SK-N-SH (cell line): Measurements from ENCODE around the gene LUC7L2. TPM values are rescaled to one million over a fixed set of nuclear protein-coding genes. Genes with fewer than 3 reads are reported as not detected.
A peak's percentile ranks its signal among the peaks of the same experiment; 100 is the strongest.

Source experiments
- CTCF ChIA-PET: fragments of 300-600, 350-600 bp; formaldehyde crosslinking; extraction: SDS; loops from one replicate; lab custom pipeline; 2021; lab: Yijun Ruan, JAX
- POLR2A ChIA-PET: fragments of 350-600 bp; sonication (Branson Sonifier 250); formaldehyde crosslinking; extraction: SDS; loops from one replicate; lab custom pipeline; 2020; ENCODE audit warnings: antibody characterized with exemption, inconsistent platforms; lab: Yijun Ruan, JAX
- DNase-seq: peaks from one replicate; pipeline ENCODE4 v3.0.0; 2012
- H2AFZ ChIP-seq: fragments of 200-600 bp; sonication (generic); 2 replicates; pipeline ENCODE4 v1.8.1; 2016; ENCODE audit warnings: antibody characterized with exemption, mild to moderate bottlenecking, low read depth
- H3F3A ChIP-seq: fragments of 200-600 bp; sonication (generic); replicated peaks from 2 replicates; pipeline ENCODE3; 2016; ENCODE audit warnings: antibody characterized with exemption, mild to moderate bottlenecking; ENCODE audit not compliant: insufficient read depth
- H3K27ac ChIP-seq, 2 experiments: fragments of 200-500 bp in 1 of 2; fragments of 200-600 bp in 1 of 2; sonication (Bioruptor generic) in 1 of 2; sonication (generic), shearing (Covaris generic) in 1 of 2; 2 replicates each; pipeline versions ENCODE4 v1.5.1 to v1.6.1; 2014 to 2016; ENCODE audit warnings: low read depth in 2 of 2, inconsistent platforms in 1 of 2, low read length in 1 of 2, mild to moderate bottlenecking in 1 of 2, mixed read lengths in 1 of 2
- H3K27me3 ChIP-seq: fragments of 200-600 bp; sonication (generic), shearing (Covaris generic); 2 replicates; pipeline ENCODE4 v1.6.1; 2016; ENCODE audit warnings: mixed run types; ENCODE audit not compliant: insufficient read depth
- H3K36me3 ChIP-seq, 2 experiments: fragments of 200-500 bp in 1 of 2; fragments of 200-600 bp in 1 of 2; sonication (Bioruptor generic) in 1 of 2; sonication (generic) in 1 of 2; replicated peaks in 1 of 2; 2 replicates each; pipeline versions ENCODE3 to v1.5.1; 2014 to 2016; ENCODE audit warnings: low read length in 1 of 2, mild to moderate bottlenecking in 1 of 2; ENCODE audit not compliant: insufficient read depth in 2 of 2, control insufficient read depth in 1 of 2
- H3K4me1 ChIP-seq, 2 experiments: fragments of 200-500 bp in 1 of 2; fragments of 200-600 bp in 1 of 2; sonication (Bioruptor generic) in 1 of 2; sonication (generic), shearing (Covaris generic) in 1 of 2; 2 replicates each; pipeline versions ENCODE4 v1.5.1 to v1.6.1; 2014 to 2016; ENCODE audit warnings: low read depth in 1 of 2, low read length in 1 of 2, mixed run types in 1 of 2; ENCODE audit not compliant: insufficient read depth in 2 of 2, control insufficient read depth in 1 of 2
- H3K4me2 ChIP-seq: fragments of 200-600 bp; sonication (generic), shearing (Covaris generic); 2 replicates; pipeline ENCODE4 v1.6.1; 2017; ENCODE audit warnings: mixed run types
- H3K4me3 ChIP-seq, 2 experiments: fragments of 200-500 bp in 1 of 2; fragments of 200-600 bp in 1 of 2; sonication (Bioruptor generic) in 1 of 2; sonication (generic), shearing (Covaris generic) in 1 of 2; 2 replicates each; pipeline versions ENCODE4 v1.5.1 to v1.8.1; 2014 to 2016; ENCODE audit warnings: low read depth in 2 of 2, inconsistent platforms in 1 of 2, low read length in 1 of 2, mild to moderate bottlenecking in 1 of 2, mixed read lengths in 1 of 2, moderate library complexity in 1 of 2
- H3K79me2 ChIP-seq: fragments of 200-600 bp; sonication (generic); 2 replicates; pipeline ENCODE4 v1.8.1; 2017; ENCODE audit warnings: mild to moderate bottlenecking; ENCODE audit not compliant: insufficient read depth
- H3K9ac ChIP-seq: fragments of 200-600 bp; sonication (generic); 2 replicates; pipeline ENCODE4 v1.6.1; 2017; ENCODE audit warnings: mixed run types
- H3K9me2 ChIP-seq: fragments of 200-600 bp; sonication (generic); 2 replicates; pipeline ENCODE4 v1.6.1; 2017; ENCODE audit warnings: mixed run types
- H3K9me3 ChIP-seq: fragments of 200-600 bp; sonication (generic); 2 replicates; pipeline ENCODE4 v1.6.1; 2017; ENCODE audit warnings: mixed run types, mild to moderate bottlenecking, moderate library complexity
- H4K20me1 ChIP-seq: fragments of 200-600 bp; sonication (generic); 2 replicates; pipeline ENCODE4 v1.6.1; 2017; ENCODE audit warnings: mild to moderate bottlenecking, mixed run types; ENCODE audit not compliant: insufficient read depth
- CHD2 ChIP-seq: fragments of 150-350 bp; IDR thresholded peaks from 2 replicates; pipeline ENCODE4 v1.6.1; 2018; ENCODE audit warnings: low read length; ENCODE audit not compliant: partially characterized antibody
- ELF1 ChIP-seq: IDR thresholded peaks from 2 replicates; pipeline ENCODE4 v1.4.0; 2012
- EP300 ChIP-seq, 2 experiments: IDR thresholded peaks; 2 replicates each; pipeline versions ENCODE4 v1.4.0 to v1.6.1; 2012; ENCODE audit warnings: borderline replicate concordance in 1 of 2, low read depth in 1 of 2, low read length in 1 of 2
- FOSL2 ChIP-seq: IDR thresholded peaks from 2 replicates; pipeline ENCODE4 v1.4.0; 2012; ENCODE audit warnings: low read depth, mild to moderate bottlenecking, moderate library complexity, borderline replicate concordance
- GABPA ChIP-seq: IDR thresholded peaks from 2 replicates; pipeline ENCODE4 v1.4.0; 2012; ENCODE audit warnings: low read depth, mild to moderate bottlenecking
- GATA2 ChIP-seq: sonication (generic); formaldehyde crosslinking; IDR thresholded peaks from 2 replicates; pipeline ENCODE4 v1.5.0; 2020; ENCODE audit warnings: mild to moderate bottlenecking, missing genetic modification reagents
- JUND ChIP-seq: IDR thresholded peaks from 2 replicates; pipeline ENCODE4 v1.4.0; 2012
- MAX ChIP-seq: IDR thresholded peaks from 2 replicates; pipeline ENCODE4 v1.4.0; 2012; ENCODE audit warnings: low read depth
- MXI1 ChIP-seq: IDR thresholded peaks from 2 replicates; pipeline ENCODE4 v1.6.1; 2012; ENCODE audit warnings: mild to moderate bottlenecking, low read depth, low read length, improper control_type of control experiment
- NFIC ChIP-seq: IDR thresholded peaks from 2 replicates; pipeline ENCODE4 v1.4.0; 2012; ENCODE audit warnings: borderline replicate concordance
- POLR2AphosphoS5 ChIP-seq: IDR thresholded peaks from 2 replicates; pipeline ENCODE4 v1.6.1; 2012; ENCODE audit warnings: low read depth, low read length
- RAD21 ChIP-seq: IDR thresholded peaks from 2 replicates; pipeline ENCODE4 v1.6.1; 2012; ENCODE audit warnings: mild to moderate bottlenecking, low read length
- RCOR1 ChIP-seq: fragments of 150-350 bp; IDR thresholded peaks from 2 replicates; pipeline ENCODE4 v1.6.1; 2017; ENCODE audit warnings: antibody characterized with exemption, low read length
- REST ChIP-seq: IDR thresholded peaks from 2 replicates; pipeline ENCODE4 v1.6.1; 2012; ENCODE audit warnings: mild to moderate bottlenecking, low read depth, low read length, moderate library complexity
- RXRA ChIP-seq: IDR thresholded peaks from 2 replicates; pipeline ENCODE4 v1.4.0; 2012; ENCODE audit warnings: low read depth, mild to moderate bottlenecking, borderline replicate concordance
- SIN3A ChIP-seq: IDR thresholded peaks from 2 replicates; pipeline ENCODE4 v1.6.1; 2012; ENCODE audit warnings: low read depth, mild to moderate bottlenecking, low read length, moderate library complexity, borderline replicate concordance
- TCF12 ChIP-seq: IDR thresholded peaks from 2 replicates; pipeline ENCODE4 v1.4.0; 2012
- TEAD4 ChIP-seq: IDR thresholded peaks from 2 replicates; pipeline ENCODE4 v1.4.0; 2012; ENCODE audit warnings: mild to moderate bottlenecking, borderline replicate concordance; ENCODE audit not compliant: insufficient read depth
- WGBS: methylation state at CpG from one replicate; pipeline ENCODE4 v1.1.6; 2017; ENCODE audit warnings: low lambda C conversion rate; 5-methylcytosine and 5-hydroxymethylcytosine counted together
- polyA plus RNA-seq, 3 experiments: library from polyadenylated mRNA; depleted of rRNA; stranded (reverse); fragments of >200 nt; gene quantifications; 2 replicates each; pipeline ENCODE4 v1.2.3, GENCODE V29; 2012
- TF ChIP-seq, protein P1 (sequence below): IDR thresholded peaks from 2 replicates; pipeline ENCODE4; 2012
- TF ChIP-seq, protein P2 (sequence below): IDR thresholded peaks from 2 replicates; pipeline ENCODE4 v1.4.0; 2012; ENCODE audit warnings: low read depth, borderline replicate concordance
- TF ChIP-seq, protein P3 (sequence below): fragments of 150-350 bp; IDR thresholded peaks from 2 replicates; pipeline ENCODE4 v1.6.1; 2017; ENCODE audit warnings: antibody characterized with exemption, low read length, low read depth, borderline replicate concordance

The LUC7L2 gene
- polyA plus RNA-seq, 1 of the 3 experiments (the other 2 are of a cell fraction) = 45.7 TPM

GRCh38 chr7:139341058-139341775 lies 18.5 kb upstream of the LUC7L2 start, which contains the start of gene FMC1 (continued):
- peak in 1 of 2 experiments; percentile 39; a peak in 1 of 4 replicates for TF ChIP-seq EP300 (IDR thresholded peaks at IDR 0.05; ENCODE audit: borderline replicate concordance in 1 of 2, low read depth in 1 of 2, low read length in 1 of 2)
- TF ChIP-seq, protein P1, sequence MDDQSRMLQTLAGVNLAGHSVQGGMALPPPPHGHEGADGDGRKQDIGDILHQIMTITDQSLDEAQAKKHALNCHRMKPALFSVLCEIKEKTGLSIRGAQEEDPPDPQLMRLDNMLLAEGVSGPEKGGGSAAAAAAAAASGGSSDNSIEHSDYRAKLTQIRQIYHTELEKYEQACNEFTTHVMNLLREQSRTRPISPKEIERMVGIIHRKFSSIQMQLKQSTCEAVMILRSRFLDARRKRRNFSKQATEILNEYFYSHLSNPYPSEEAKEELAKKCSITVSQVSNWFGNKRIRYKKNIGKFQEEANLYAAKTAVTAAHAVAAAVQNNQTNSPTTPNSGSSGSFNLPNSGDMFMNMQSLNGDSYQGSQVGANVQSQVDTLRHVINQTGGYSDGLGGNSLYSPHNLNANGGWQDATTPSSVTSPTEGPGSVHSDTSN = peak; percentile 41
- TF ChIP-seq TCF12 = no peak
- peak; percentile 13 for TF ChIP-seq REST
- TF ChIP-seq SIN3A = peak; percentile 63; the same call in 1 of the 2 replicates
- peak; percentile 73 for TF ChIP-seq MXI1
- TF ChIP-seq, protein P2, sequence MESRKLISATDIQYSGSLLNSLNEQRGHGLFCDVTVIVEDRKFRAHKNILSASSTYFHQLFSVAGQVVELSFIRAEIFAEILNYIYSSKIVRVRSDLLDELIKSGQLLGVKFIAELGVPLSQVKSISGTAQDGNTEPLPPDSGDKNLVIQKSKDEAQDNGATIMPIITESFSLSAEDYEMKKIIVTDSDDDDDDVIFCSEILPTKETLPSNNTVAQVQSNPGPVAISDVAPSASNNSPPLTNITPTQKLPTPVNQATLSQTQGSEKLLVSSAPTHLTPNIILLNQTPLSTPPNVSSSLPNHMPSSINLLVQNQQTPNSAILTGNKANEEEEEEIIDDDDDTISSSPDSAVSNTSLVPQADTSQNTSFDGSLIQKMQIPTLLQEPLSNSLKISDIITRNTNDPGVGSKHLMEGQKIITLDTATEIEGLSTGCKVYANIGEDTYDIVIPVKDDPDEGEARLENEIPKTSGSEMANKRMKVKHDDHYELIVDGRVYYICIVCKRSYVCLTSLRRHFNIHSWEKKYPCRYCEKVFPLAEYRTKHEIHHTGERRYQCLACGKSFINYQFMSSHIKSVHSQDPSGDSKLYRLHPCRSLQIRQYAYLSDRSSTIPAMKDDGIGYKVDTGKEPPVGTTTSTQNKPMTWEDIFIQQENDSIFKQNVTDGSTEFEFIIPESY = 0 out of 2 replicates have a peak, but pooled peaks have one; percentile 19
- TF ChIP-seq CHD2 = peak; percentile 84

DNA sequence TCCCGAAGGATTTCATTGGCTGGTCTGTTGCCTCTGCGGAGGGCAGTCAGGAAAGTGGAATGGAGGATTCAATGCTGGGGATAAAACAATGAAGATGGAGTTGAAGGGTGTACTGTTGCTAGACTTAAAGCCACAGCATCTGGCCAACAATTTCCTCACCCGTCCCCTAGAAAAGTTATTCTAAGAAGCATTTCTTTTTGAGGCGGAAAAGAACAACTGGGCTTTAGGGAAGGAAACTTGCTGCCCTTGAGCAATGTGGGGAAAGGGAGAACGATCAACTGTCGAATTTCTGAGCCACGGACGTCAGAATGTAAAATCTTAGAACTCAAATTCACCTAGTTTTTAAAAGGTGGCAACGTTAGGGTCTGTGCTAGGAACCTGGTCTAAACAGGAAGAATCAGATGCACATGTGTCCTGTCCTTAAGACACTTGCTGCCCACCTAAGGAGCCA lies 17.9 kb upstream of the LUC7L2 start:
- Histone ChIP-seq H3F3A (peaks cover 21% of the 10 kb centered on the region), H3K9me2 (no peaks in the 10 kb centered on the region), H2AFZ (peak overlapping the region; percentile 85), H3K4me2 (peak overlapping the region; percentile 92), H3K9ac (peak overlapping the region; percentile 96), H3K4me1 (peaks cover 0 to 6% of the 10 kb centered on the region in 2 experiments; a peak in 2 of 4 replicates), H4K20me1 (no peaks in the 10 kb centered on the region), H3K27me3 (no peaks in the 10 kb centered on the region), H3K79me2 (peaks cover 38% of the 10 kb centered on the region), H3K27ac (peak overlapping the region; percentile 98 to 99), H3K9me3 (no peaks in the 10 kb centered on the region), H3K4me3 (peak overlapping the region; percentile 81 to 89), H3K36me3 (peaks cover 15 to 23% of the 10 kb centered on the region in 2 experiments)
- no peak for DNase-seq
- ChIA-PET CTCF (no interaction called here), POLR2A (no interaction called here)
- WGBS = 1% methylated on average over 9 of the region's 9 CpGs
- TF ChIP-seq MAX (no peak), JUND (no peak), CHD2 (no peak), FOSL2 (no peak), RXRA (no peak), GATA2 (CRISPR knock-in tag) (no peak), RAD21 (no peak), ELF1 (no peak), GABPA (no peak), EP300 (IDR thresholded peaks at IDR 0.05; ENCODE audit: borderline replicate concordance in 1 of 2, low read depth in 1 of 2, low read length in 1 of 2) (peak in 1 of 2 experiments; percentile 69; a peak in 2 of 4 replicates), TEAD4 (no peak), NFIC (no peak), POLR2AphosphoS5 (no peak; the same call in 1 of the 2 replicates), RCOR1 (peak; percentile 29; the same call in 1 of the 2 replicates)
- TF ChIP-seq, protein P3, sequence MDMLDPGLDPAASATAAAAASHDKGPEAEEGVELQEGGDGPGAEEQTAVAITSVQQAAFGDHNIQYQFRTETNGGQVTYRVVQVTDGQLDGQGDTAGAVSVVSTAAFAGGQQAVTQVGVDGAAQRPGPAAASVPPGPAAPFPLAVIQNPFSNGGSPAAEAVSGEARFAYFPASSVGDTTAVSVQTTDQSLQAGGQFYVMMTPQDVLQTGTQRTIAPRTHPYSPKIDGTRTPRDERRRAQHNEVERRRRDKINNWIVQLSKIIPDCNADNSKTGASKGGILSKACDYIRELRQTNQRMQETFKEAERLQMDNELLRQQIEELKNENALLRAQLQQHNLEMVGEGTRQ = no peak
- TF ChIP-seq, protein P1 = no peak
